ENCODE measurements around the gene BCL2.
"Not testable (repeated sequence)": the region's sequence is repeated elsewhere in the genome, so short reads cannot be mapped to it uniquely, and the experiment has no call there.

Gene BCL2

DNA sequence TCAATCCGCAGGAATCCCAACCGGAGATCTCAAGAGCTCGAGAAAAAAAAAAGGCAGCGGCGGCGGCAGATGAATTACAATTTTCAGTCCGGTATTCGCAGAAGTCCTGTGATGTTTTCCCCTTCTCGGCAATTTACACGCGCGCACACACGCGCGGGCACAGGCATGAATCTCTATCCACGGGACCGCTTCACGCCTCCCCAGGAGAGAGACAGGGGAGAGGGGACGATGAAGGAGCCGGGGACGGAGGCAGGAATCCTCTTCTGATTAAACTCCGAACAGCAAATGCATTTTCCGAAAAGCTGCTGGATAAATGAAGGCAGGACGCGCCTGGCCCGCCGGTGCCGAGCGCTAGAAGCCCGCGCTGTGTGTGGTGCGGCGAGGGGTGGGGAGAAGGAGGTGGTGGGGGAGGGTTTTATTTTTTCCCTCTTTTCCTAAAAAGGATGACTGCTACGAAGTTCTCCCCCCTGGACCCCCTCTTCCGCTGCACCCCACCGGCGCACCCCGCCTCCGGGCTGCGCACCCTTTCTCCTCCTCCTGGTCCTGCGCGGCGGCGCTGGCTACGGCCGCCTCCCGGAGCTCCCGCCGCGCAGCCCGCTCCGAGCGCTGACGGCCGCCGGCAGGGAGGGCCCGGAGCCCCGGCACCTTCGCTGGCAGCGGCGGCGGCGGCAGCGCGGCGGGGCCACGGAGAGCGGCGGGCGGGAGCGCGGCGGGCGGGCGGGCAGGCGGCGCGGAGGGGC, at the start of gene BCL2:
Gene BCL2, minus strand, starts transcription at position 387 of the 740 bp plus-strand sequence.
- DNase-seq = peak; percentile 30 to 35

DNA sequence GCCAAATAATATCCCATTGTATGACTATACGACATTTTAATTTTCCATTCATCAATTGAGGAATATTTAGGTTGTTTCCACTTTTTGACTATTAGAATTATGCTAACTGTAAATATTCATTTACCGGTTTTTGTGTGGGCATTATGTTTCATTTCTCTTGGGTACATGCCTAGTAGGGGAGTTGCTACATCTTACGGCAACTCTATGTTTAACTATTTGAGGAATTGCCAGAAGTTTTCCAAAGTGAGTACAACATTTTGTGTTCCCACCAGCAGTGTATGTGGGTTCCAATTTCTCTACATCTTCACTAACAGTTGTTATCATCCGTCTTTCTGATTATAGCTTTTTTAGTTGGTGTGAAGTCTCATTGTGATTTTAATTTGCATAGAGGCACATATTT, 49.0 kb upstream of the BCL2 start:
- peak in 1 of 2 donors; percentile 30 for DNase-seq

DNA sequence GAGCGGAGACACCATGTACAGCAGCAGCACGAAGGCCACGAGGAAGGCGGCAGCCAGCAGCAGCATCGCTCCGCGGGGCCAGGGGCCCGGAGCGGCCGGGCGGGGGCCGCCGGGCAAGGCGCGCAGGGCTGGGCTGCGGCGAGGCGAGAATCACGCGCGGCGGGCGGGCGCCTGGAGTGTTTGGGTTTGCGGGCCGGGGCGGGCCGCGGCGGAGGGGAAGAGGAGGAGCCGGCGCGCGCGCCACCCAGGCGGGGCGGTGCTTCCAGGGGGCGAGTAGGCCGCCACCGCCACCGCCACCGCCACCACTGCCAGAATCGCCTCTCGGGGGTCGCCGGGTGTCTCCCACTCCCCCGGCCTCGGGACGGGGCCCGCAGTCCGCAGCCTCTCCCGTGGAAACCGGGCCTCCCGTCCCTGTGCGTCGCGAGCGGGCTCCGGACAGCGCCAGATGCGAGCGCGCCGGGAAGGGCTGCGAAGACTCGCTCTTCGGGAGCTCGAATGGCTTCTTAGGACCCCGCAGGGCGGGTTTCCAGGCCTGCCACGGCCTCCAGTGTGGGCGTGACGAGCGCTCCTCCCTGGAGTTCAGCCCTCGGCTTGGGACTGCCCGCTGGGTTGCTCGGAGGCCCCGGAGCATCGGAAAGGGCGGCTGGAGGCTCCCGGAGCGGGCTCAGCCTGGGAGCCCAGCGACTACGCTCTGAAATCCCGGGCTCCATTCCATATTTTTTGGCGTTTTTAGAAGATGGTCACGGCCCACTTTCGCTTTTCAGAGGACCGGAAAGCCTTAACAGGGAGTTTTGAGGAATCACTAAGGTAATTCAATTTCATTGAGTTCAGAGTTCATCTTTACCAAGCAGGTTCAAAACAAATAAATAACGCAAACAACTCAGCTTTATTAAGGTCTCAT, 47.7 kb upstream of the BCL2 start, which contains the start of gene KDSR:
Gene KDSR, minus strand, starts transcription at position 154 of the 901 bp plus-strand sequence. Its CDS starts 88 bp downstream, at position 66.
- peak; percentile 94 to 98 for DNase-seq

DNA sequence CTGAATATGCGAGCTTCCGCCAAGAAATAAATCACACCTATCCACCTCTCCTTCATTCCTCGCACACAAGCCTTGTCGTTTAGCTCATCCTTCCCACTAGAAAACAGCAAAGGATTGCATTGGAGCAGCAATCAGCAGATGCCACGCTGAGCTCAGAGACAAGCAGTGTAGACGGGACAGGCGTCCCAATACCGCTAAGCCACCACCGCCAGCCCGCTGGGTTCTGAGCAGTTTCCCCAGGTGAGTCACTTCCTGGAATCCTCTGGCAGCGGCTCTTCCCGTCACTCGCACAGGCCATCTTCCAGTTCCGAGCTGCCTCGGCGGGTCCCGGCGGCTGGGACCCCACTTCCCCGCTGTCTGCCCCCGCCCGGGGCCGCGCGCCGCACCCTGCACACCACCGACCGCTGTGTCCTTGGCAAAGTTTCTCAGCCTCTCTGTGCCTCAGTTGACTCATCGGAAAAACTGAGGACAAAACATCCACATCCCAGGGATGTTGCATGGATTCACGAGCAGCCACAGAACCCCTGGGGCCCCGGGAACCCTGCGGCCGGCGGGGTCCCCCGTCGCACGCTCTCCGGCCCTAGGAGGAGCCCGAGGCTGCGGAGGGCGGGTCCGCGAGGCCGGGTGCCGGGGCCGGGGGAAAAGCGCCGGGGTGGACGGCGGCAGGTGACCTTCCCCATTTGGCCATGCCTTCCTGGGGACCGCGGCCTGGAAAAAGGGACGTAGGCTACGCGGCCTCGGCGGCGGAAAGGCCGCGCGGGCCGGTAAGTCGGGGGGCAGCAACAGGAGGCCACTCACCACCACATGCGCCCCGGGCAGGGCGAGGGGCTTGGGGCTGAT, 46.9 kb upstream of the BCL2 start:
- peak; percentile 18 to 41 for DNase-seq

DNA sequence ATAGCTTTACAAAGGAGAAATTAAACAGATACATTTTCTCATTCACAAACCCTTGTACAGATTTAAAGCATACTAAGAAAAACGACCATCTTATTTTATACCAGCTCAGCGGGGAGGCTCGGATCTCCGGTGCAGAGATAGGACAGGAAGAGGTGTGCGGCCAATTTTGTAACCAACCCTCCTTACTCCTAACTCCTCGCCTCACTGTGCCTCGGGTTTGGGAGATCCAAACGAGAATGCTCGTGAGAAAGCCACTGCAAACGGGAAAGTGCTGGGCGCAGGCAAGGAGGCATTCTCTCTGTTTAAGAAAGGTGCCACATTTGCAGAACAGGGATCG, 46.3 kb upstream of the BCL2 start:
- no peak for DNase-seq

DNA sequence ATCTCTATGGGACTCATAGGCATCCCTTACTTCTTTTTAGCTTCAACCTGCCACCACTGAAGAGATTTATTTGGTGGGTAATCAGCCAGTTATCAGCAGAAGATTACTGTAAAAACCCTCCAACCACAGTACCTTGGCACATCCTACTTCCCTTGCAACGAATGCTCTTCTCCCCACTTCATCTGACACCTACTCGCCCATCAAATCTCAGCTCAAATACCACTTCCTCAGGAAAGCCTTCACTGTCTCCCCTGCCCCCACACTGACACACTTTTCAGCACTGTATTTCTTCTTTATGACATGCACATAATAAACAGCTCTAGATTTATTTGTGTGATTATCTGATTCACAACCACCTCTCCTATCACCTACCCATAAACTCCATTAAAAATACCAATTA, 44.4 kb upstream of the BCL2 start:
- no peak for DNase-seq

DNA sequence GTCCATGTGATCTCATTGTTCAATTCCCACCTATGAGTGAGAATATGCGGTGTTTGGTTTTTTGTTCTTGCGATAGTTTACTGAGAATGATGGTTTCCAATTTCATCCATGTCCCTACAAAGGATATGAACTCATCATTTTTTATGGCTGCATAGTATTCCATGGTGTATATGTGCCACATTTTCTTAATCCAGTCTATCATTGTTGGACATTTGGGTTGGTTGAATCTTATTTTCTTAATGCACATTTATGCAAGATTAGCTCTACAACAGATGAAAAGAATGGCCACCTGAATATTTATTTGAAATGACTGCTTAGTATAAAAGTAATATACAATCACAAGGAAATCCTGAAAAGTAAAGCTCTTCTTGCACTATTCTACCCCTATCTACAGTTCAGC, 43.9 kb upstream of the BCL2 start:
- not testable (repeated sequence) for DNase-seq

DNA sequence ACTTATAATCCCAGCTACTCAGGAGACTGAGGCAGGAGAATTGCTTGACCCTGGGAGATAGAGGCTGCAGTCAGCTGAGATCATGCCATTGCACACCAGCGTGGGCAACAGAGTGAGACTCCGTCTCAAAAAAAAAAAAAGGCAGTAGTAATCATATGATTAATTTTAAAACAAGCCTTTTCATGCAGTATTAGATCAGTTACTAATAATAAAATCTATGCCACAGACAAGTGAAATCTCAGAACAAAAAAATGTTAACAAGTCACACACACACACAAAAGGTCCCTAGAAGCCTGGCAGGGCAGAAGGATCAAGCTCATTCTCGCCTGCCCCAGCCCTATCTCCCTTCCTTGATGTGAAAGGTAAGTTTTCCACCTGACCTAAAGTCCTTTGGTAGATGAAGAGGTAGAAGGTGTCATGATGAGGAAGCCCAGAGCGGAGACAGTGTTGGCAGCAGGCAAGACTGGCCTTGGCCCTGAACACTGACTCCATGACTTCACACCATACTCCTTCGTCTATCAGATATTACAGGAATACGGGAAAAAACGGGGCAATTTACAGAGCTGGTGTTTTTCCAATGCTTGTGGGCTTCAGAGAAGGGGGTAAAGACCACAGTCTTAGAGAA, 36.8 kb upstream of the BCL2 start:
- no peak for DNase-seq

DNA sequence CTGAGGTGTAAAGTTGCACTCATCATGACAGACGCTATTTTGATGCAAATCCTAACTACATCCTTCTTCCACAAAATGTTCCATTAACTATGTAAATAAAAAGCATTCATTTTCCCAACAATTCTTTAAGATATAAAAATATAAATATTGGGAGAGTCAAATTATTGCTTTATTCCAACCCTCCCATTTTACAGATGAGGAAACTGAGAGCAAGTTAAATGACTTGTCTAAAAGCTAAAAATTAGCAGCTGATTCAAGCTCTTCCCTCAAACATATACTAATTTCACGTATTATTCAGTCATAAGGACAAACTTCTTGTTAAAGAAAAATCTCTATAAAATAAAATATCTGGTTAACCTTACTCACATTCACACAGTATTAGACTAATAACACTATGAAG, 30.7 kb upstream of the BCL2 start:
- DNase-seq = no peak

DNA sequence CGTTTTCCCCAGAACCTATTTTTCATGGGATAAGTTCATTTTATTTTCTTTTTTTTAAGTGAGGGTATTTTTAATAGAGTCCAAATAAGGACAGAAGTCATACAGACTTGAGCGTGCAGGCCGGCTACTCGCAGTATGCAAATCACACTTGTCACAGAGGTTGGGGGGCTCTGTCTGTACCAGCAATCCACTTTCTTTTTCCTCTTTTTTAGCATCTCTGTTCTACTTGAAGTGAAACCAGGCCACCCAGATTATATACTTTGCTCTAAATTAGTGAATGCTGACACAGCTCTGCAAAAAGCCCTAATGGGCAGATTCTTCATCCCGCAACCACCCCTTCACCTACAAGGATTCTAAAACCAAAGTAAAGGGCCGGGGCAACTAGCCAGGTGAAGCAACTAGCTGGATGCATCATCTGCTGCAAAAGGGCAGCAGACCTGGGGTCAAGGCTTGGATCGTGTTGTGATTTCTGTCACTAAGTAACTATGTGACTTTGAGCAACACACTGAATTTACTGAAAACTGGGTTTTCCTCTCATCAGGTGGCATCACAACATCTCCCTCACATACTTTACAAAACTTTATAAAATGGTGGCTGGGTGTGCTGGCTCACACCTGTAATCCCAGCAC, 29.1 kb upstream of the BCL2 start:
- no peak for DNase-seq

DNA sequence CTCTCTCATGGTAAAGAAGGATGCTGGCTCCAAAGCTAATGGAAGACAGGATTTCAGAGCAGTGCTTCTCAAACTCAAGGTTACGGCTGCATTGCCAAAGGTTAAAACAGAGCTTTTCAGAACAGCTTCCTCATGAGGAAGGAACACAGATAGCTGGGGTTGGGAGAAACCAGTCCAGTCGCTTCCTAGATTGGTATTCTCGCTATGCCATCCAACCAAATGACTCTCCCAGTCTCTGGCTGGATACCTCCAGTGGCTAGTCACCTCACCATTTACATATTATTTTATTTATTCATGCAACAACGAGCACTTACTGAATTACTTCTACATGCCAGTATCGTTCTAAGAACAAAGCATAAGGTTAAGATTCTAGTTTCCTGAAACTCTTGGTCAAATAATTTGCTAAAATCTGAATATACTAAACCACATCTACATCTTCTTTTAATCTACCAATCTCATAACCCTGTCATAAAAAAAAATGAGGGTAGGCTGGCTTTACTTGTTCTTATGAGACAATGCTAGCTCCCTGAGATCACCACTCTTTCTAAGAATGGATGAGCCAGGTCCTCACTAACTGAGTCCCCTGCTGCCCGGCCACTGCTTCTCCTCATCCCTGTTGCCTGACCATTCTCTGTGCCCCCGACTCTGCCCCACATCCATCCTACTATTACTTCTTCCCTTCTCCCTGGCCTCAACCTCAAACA, 27.1 kb upstream of the BCL2 start:
- no peak for DNase-seq

DNA sequence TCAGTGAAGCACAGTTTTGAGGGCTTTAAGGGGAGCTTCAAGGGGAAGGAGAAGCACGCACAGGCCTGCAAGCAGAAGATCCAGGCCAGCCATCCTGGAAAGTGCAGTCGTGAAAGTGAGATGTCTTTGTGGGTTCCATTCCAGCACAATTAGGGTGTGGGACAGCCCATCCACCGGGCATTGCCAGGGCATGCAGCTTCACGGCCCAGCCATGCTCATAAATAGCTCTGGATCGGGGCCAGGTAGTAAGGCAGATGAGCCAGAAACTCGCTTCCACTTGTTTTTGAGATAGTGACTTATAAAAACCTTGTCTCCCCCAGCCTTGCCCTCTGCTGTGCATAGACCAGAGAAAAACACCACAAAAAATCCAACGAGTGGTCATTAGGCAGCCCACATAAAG, 26.5 kb upstream of the BCL2 start:
- DNase-seq = no peak

DNA sequence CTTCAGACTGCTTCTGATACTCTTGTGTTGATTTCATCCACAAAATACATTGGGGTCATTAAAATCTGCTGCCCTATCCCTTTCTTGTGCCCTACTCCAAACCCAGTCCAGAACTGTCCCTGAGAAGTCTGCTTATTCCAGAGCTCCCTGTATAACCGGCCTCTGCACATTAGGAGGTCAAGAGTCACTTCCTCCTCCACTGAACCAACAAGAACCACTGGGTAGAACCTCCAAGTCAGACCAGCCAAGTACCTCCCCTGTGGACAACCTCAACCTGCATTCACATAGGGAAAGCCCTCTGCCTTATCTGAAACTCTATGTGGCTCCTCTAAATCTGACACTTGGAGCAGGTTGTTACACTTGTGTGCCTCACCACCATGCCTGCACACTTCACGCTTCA, 25.3 kb upstream of the BCL2 start:
- no peak for DNase-seq

DNA sequence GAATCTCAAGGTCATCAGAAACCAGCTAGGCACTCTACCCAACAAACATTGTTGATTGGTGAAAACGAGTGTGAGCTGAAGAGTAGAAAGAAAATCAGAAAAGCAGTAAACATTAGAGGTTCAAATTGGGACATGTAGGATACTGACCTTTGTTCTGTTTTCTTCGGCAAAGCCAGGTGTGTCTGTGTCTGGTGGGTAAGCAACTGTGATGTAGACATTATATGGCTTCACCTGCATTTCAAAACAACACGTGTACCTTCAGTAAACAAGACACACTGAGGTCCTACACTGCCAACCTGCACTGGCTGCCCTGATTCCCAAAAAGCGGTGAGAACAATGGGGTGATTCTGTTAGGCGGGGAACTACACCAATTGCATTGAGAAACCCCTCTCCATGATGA, 24.7 kb upstream of the BCL2 start:
- DNase-seq = no peak

DNA sequence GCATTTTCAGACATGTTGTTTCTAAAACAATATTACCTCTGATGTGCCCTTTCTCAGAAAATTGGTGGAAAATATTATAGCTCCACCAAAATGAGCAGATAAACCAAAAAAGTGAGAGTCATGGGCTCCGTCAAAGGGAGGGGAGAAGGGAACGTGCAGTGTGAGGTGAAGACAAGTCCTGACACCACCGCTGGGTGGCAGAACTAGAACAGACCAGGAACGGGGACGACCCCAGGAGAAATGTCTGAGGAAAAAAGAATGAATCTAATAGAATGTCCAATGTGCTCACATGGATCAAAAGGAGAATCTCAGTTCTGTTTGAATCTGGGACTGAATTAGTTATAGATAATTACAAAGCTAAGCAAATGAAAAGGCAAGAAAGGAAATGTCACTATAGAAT, 22.6 kb upstream of the BCL2 start:
- peak; percentile 6 to 11 for DNase-seq

DNA sequence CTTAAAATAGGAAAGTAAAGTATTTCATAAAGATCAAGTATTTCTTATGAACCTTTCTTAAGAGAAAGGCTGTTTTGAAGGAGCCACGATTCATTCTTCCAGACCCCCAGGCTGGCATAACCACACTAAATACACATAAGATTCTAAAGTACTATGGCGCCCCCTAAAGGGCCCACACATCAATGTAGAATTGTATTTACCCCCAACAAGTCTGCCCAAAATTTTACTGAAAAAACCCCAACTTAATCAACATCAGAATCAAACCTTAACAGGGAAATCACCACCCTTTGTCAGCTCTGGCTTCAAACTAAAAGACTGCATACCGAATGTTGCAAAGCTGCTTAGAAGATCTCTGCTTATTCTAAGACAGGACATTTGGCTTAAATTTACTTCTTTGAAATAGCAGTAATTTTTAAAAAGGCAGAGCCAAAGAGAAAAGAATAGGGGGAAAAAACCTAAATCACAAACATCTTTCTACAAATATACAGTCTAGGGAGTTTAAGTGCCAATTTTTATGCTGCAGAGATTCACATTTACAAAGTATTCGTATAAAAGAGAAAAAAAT, 20.4 kb upstream of the BCL2 start:
- DNase-seq = peak; percentile 25 to 58

DNA sequence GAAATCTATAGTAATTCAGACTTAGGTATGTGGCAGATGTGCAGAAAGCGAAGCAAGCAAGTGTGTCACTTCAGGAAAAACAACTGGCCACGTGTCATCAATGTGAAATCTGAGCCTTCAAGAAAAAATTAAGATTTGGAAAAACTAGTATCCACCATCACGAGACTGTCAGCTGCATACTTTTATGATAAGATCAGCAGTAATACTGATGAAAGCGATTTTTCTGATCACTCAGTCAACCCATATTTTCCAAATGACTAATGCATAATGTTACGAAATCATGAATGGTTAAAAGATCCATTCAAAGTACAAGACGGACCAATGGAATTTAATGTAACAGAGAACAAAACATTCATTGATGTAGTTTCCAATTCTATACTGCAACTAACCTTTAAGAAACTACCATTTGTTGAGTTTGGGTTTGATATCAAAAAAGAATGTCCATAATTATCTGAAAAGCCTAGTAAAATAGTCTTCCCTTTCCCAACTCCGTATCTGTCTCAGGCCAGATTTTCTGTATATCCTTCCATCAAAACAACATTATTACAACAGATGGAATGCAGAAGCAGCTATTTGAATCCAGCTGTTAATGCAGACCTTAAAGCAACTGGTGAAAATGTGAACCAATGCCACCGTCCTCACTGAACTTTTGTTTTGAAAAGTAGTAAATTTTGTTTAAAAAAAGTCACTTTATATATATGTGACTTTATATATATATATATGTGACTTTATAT, 17.0 kb upstream of the BCL2 start:
- no peak for DNase-seq

DNA sequence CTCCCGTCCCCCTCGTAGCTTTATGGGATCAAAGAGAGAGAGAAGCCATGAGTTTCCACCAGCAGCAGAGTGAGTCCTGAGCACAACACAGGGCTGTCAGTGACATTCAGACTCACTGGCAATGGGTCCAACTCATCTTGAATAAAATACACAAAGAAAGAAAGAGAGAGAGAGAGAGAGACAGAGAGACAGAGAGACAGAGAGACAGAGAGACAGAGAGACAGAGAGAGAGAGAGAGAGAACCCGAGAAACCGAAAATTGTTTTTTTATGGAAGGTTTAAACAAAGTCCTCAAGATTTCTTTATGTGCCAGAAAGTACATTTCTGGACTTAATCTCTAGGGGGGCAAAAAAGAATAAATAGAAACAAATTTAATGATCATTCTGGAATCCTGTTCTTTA, 11.5 kb upstream of the BCL2 start:
- DNase-seq = no peak

DNA sequence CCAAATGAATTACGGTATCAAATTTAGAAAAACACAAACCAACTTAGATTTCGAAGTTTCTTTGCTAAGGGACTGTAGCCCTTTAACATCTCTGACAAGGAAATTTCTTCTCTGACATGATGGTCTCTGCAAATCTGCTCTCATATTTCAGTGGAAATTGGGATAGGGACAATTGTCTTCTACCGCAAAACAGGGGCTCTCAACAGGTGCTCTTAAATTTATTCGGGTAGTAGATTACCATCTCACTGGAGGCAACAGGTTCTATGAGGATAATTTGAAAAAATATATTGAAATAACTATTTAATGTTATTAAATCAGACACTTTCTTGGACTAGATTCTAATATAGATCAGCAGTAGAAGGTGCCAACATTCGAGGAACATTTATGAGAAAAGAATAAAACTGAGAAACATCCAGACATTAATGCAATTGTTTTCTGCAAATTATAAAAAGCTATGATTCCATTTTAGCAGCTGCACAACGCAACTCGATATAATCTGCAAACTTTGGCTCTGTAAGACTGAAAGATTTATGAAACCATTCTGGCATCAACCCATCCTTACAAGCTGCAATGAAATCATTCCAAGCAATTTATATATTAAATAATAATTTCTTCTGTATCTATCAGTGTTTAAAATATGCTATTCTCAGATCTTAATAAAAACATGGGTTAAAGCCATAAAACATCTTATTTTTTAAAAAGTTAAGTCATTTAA, 10.0 kb upstream of the BCL2 start:
- no peak for DNase-seq

DNA sequence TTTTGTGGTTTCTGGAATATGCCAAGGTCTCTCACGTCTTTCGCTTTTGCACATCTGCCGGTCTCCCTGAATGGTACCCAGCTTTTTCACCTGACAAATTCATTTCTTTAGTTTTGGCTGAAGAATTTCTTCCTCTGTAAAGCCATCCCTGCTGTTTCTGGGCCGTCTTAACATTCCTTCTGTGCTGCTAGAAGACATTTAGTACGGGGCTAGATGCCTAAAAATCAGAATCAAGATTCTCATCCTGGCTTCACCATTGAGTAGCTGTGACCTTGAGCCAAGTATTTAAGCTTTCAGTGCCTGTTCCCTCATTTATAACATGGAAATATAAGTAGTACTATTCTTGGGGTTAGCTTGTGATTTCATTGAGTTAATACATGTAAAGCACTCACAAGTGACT, 6.4 kb upstream of the BCL2 start:
- DNase-seq = no peak
